GM19328 (cell line): ENCODE measurements around the gene INKA1.
"Not testable (repeated sequence)": the region's sequence is repeated elsewhere in the genome, so short reads cannot be mapped to it uniquely, and the experiment has no call there.

Experiments
- ATAC-seq: cut with Tn5 transposase; IDR thresholded peaks from one replicate; pipeline ENCODE4 v1.9.1; 2021; ENCODE audit warnings: mild to moderate bottlenecking, moderate library complexity; ENCODE audit not compliant: unreplicated experiment

The INKA1 gene

GRCh38 chr3:49806850-49807249, 3.8 kb downstream of the INKA1 start:
- no peak for ATAC-seq

GRCh38 chr3:49807431-49808114, 4.5 kb downstream of the INKA1 start:
- ATAC-seq: no peak

- no peak for ATAC-seq
Observed at GRCh38 chr3:49812916-49813496, 9.9 kb downstream of the INKA1 start.

GRCh38 chr3:49813497-49814174, 10.6 kb downstream of the INKA1 start, which contains the start of gene UBA7:
TSS of gene UBA7 (minus strand) at chr3:49813953. CDS start at chr3:49813787, 166 bp downstream.
- no peak for ATAC-seq

GRCh38 chr3:49823131-49823530, 20.1 kb downstream of the INKA1 start:
- ATAC-seq: not testable (repeated sequence)

- ATAC-seq: no peak
Observed at GRCh38 chr3:49826016-49826415, 23.0 kb downstream of the INKA1 start.

GRCh38 chr3:49831341-49831740, 28.3 kb downstream of the INKA1 start:
- ATAC-seq: no peak

GRCh38 chr3:49839193-49839809, 36.2 kb downstream of the INKA1 start:
- no peak for ATAC-seq

- ATAC-seq: no peak
Observed at GRCh38 chr3:49840388-49840787, 37.3 kb downstream of the INKA1 start.

- ATAC-seq: no peak
Observed at GRCh38 chr3:49841126-49841696, 38.1 kb downstream of the INKA1 start.

- ATAC-seq: no peak
Observed at GRCh38 chr3:49841806-49842205, 38.7 kb downstream of the INKA1 start.

- ATAC-seq: no peak
Observed at GRCh38 chr3:49842843-49843517, 39.9 kb downstream of the INKA1 start.

GRCh38 chr3:49844464-49845183, 41.6 kb downstream of the INKA1 start:
- no peak for ATAC-seq

- no peak for ATAC-seq
Observed at GRCh38 chr3:49845694-49846093, 42.6 kb downstream of the INKA1 start.
